ENCODE measurements around the gene TEN1. TPM values are rescaled to one million over a fixed set of nuclear protein-coding genes. Genes with fewer than 3 reads are reported as not detected.

Gene TEN1
- polyA plus RNA-seq, 4 donors, result 22.8 to 96.6 (median 54.7) TPM

Other genes starting within 250 kb of the TEN1 start
- gene GALK1, start 214.0 kb upstream of the TEN1 start, polyA plus RNA-seq, result 100 to 1,000 TPM in 1 of 4 donors, 10 to 100 TPM in 3; 43.4 to 116 (median 81.4) TPM
- gene UNK, start 194.4 kb upstream of the TEN1 start, polyA plus RNA-seq, result 10 to 100 TPM in 3 of 4 donors, 1 to 10 TPM in 1; 8.9 to 34.3 (median 16.3) TPM
- 10 to 100 TPM in 2 of 4 donors, 1 to 10 TPM in 2; 8.1 to 40.3 (median 12.6) TPM for gene UNC13D, start 134.8 kb upstream of the TEN1 start, polyA plus RNA-seq
- gene WBP2, start 123.9 kb upstream of the TEN1 start, polyA plus RNA-seq, result 100 to 1,000 TPM in 2 of 4 donors, 10 to 100 TPM in 2; 68.4 to 121 (median 99.8) TPM
- gene TRIM47, start 100.7 kb upstream of the TEN1 start, polyA plus RNA-seq, result 10 to 100 TPM in 3 of 4 donors, 1 to 10 TPM in 1; 4.9 to 63.3 (median 43.8) TPM
- gene TRIM65, start 82.3 kb upstream of the TEN1 start, polyA plus RNA-seq, result 10 to 100 TPM in 2 of 4 donors, 1 to 10 TPM in 2; 6.5 to 17.1 (median 11.3) TPM
- gene MRPL38, start 74.4 kb upstream of the TEN1 start, polyA plus RNA-seq, result 10 to 100 TPM; 56.9 to 93.5 (median 65.1) TPM
- gene FBF1, start 38.2 kb upstream of the TEN1 start, polyA plus RNA-seq, result 10 to 100 TPM in 1 of 4 donors, 1 to 10 TPM in 3; 2.2 to 45.7 (median 5.4) TPM
- 100 to 1,000 TPM in 1 of 4 donors, 10 to 100 TPM in 3; 20.6 to 111 (median 62.5) TPM for gene ACOX1, start 74 bp upstream of the TEN1 start, polyA plus RNA-seq
- gene CDK3, start 21.6 kb downstream of the TEN1 start, polyA plus RNA-seq, result 10 to 100 TPM in 3 of 4 donors, 1 to 10 TPM in 1; 7.9 to 82.3 (median 41.7) TPM
- gene EVPL, start 48.1 kb downstream of the TEN1 start, polyA plus RNA-seq, result 10 to 100 TPM; 10.7 to 66.4 (median 41.9) TPM
- gene SRP68, start 93.3 kb downstream of the TEN1 start, polyA plus RNA-seq, result 10 to 100 TPM; 34.0 to 61.5 (median 39.2) TPM
- gene GALR2, start 95.5 kb downstream of the TEN1 start, polyA plus RNA-seq, result under 1 TPM in 2 of 4 donors, not detected in 2; 0.25 to 0.54 TPM
- 10 to 100 TPM in 1 of 4 donors, 1 to 10 TPM in 2, under 1 TPM in 1; 0.87 to 21.6 (median 2.0) TPM for gene ZACN, start 99.9 kb downstream of the TEN1 start, polyA plus RNA-seq
- 10 to 100 TPM; 47.3 to 88.0 (median 49.7) TPM for gene EXOC7, start 124.5 kb downstream of the TEN1 start, polyA plus RNA-seq
- under 1 TPM in 3 of 4 donors, not detected in 1; 0.22 to 0.84 (median 0.63) TPM for gene FOXJ1, start 162.0 kb downstream of the TEN1 start, polyA plus RNA-seq